ENCODE measurements around the gene RNF25.
A peak's percentile ranks its signal among the peaks of the same experiment; 100 is the strongest.

Gene RNF25

GRCh38 chr2:218658671-218659257 is 13.0 kb downstream of the RNF25 start:
- H3K9me3 Mint-ChIP-seq, result no peaks in the 10 kb centered on the region
- peaks cover 6% of the 10 kb centered on the region for H3K27me3 Mint-ChIP-seq (ENCODE audit: low read depth, poor library complexity)
- peak overlapping the region; percentile 99 for H3K4me3 Mint-ChIP-seq
- peak; percentile 43 for TF ChIP-seq CTCF (IDR thresholded peaks at IDR 0.05)
- peaks cover 28% of the 10 kb centered on the region for H3K4me1 Mint-ChIP-seq
- peaks cover 33% of the 10 kb centered on the region for H3K36me3 Mint-ChIP-seq (ENCODE audit: low read depth)
- peak overlapping the region; percentile 70 for H3K27ac Mint-ChIP-seq
- peak; percentile 47 for DNase-seq

- Mint-ChIP-seq H3K27me3 (ENCODE audit: low read depth, poor library complexity) (peaks cover 6% of the 10 kb centered on the region), H3K9me3 (no peaks in the 10 kb centered on the region), H3K4me1 (peaks cover 28% of the 10 kb centered on the region), H3K27ac (no peak overlapping the region), H3K36me3 (ENCODE audit: low read depth) (peaks cover 34% of the 10 kb centered on the region), H3K4me3 (no peak overlapping the region)
- no peak for DNase-seq
- TF ChIP-seq CTCF (IDR thresholded peaks at IDR 0.05), result no peak
Measured at GRCh38 chr2:218655751-218656150, 16.1 kb downstream of the RNF25 start.

GRCh38 chr2:218648787-218649100 is 23.1 kb downstream of the RNF25 start:
- H3K9me3 Mint-ChIP-seq, result no peaks in the 10 kb centered on the region
- no peak for TF ChIP-seq CTCF (IDR thresholded peaks at IDR 0.05)
- no peak for DNase-seq
- peak overlapping the region; percentile 86 for H3K27ac Mint-ChIP-seq
- no peaks in the 10 kb centered on the region for H3K27me3 Mint-ChIP-seq (ENCODE audit: low read depth, poor library complexity)
- H3K36me3 Mint-ChIP-seq (ENCODE audit: low read depth), result peaks cover 60% of the 10 kb centered on the region
- no peaks in the 10 kb centered on the region for H3K4me1 Mint-ChIP-seq
- H3K4me3 Mint-ChIP-seq, result no peak overlapping the region

- H3K9me3 Mint-ChIP-seq, result no peaks in the 10 kb centered on the region
- no peak overlapping the region for H3K4me3 Mint-ChIP-seq
- peak; percentile 53 for DNase-seq
- no peaks in the 10 kb centered on the region for H3K27me3 Mint-ChIP-seq (ENCODE audit: low read depth, poor library complexity)
- peak overlapping the region; percentile 86 for H3K27ac Mint-ChIP-seq
- no peaks in the 10 kb centered on the region for H3K4me1 Mint-ChIP-seq
- H3K36me3 Mint-ChIP-seq (ENCODE audit: low read depth), result peaks cover 60% of the 10 kb centered on the region
- TF ChIP-seq CTCF (IDR thresholded peaks at IDR 0.05), result peak; percentile 76
Measured at GRCh38 chr2:218648088-218648786, 23.6 kb downstream of the RNF25 start.

GRCh38 chr2:218645126-218645525 is 26.7 kb downstream of the RNF25 start:
- DNase-seq, result no peak
- Mint-ChIP-seq H3K27ac (no peak overlapping the region), H3K9me3 (no peaks in the 10 kb centered on the region), H3K36me3 (ENCODE audit: low read depth) (peaks cover 56% of the 10 kb centered on the region), H3K4me1 (no peaks in the 10 kb centered on the region), H3K4me3 (no peak overlapping the region), H3K27me3 (ENCODE audit: low read depth, poor library complexity) (no peaks in the 10 kb centered on the region)
- no peak for TF ChIP-seq CTCF (IDR thresholded peaks at IDR 0.05)

GRCh38 chr2:218644721-218645120 is 27.1 kb downstream of the RNF25 start:
- Mint-ChIP-seq H3K27me3 (ENCODE audit: low read depth, poor library complexity) (no peaks in the 10 kb centered on the region), H3K36me3 (ENCODE audit: low read depth) (peaks cover 56% of the 10 kb centered on the region), H3K9me3 (no peaks in the 10 kb centered on the region), H3K4me1 (no peaks in the 10 kb centered on the region), H3K27ac (no peak overlapping the region), H3K4me3 (no peak overlapping the region)
- DNase-seq, result no peak
- no peak for TF ChIP-seq CTCF (IDR thresholded peaks at IDR 0.05)

All from nephron progenitor cell (in vitro differentiated cells).